Mesothelial cell of epicardium (in vitro differentiated cells): ENCODE measurements around the gene BFAR. TPM values are rescaled to one million over a fixed set of nuclear protein-coding genes. Genes with fewer than 3 reads are reported as not detected.
"Not testable (repeated sequence)": the region's sequence is repeated elsewhere in the genome, so short reads cannot be mapped to it uniquely, and the experiment has no call there.

Source experiments
- DNase-seq, 2 experiments: peaks; one replicate each; pipeline ENCODE4 v3.0.0; 2021; ENCODE audit warnings: low spot score in 2 of 2; ENCODE audit not compliant: unreplicated experiment in 2 of 2
- H3K27ac Mint-ChIP-seq: 2 replicates; pipeline ENCODE4 v1.8.0; 2021; ENCODE audit warnings: mixed read lengths
- H3K27me3 Mint-ChIP-seq: 2 replicates; pipeline ENCODE4 v1.8.0; 2021; ENCODE audit warnings: low read depth, mixed read lengths
- H3K36me3 Mint-ChIP-seq: 2 replicates; pipeline ENCODE4 v1.8.0; 2021; ENCODE audit warnings: mixed read lengths
- H3K4me1 Mint-ChIP-seq: 2 replicates; pipeline ENCODE4 v1.8.0; 2021; ENCODE audit warnings: mixed read lengths
- H3K4me3 Mint-ChIP-seq: 2 replicates; pipeline ENCODE4 v1.8.0; 2021; ENCODE audit warnings: mild to moderate bottlenecking, moderate library complexity, mixed read lengths
- H3K9me3 Mint-ChIP-seq: 2 replicates; pipeline ENCODE4 v1.8.0; 2021; ENCODE audit warnings: mixed read lengths
- CTCF ChIP-seq: fragments of 200-600 bp; sonication (generic); IDR thresholded peaks from one replicate; pipeline ENCODE4 v1.5.0; 2021; ENCODE audit warnings: antibody characterized with exemption; ENCODE audit not compliant: unreplicated experiment
- total RNA-seq: library from RNA; stranded (reverse); gene quantifications from 3 replicates; pipeline ENCODE4 v1.2.1, GENCODE V29; 2021

BFAR gene
- total RNA-seq, 1 donor from 2014 or later: 60.7 TPM

DNA sequence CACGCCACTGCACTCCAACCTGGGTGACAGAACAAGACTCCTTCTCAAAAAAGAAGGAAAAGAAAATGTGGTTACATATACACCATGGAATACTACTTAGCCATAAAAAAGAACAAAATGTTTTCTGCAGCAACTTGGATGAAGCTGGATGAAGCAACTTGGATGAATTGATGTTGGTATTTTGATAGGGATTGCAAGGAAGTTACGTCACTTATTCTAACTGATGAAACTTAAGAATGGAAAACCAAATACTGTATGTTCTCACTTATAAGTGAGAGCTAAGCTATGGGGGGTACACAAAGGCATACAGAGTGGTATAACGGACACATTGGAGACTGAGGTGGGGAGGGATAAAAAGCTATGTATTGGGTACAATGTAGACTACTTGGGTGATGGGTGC lies 43.9 kb downstream of the BFAR start:
- Mint-ChIP-seq H3K36me3 (no peaks in the 10 kb centered on the region), H3K9me3 (peaks cover 11% of the 10 kb centered on the region), H3K4me1 (no peaks in the 10 kb centered on the region)

DNA sequence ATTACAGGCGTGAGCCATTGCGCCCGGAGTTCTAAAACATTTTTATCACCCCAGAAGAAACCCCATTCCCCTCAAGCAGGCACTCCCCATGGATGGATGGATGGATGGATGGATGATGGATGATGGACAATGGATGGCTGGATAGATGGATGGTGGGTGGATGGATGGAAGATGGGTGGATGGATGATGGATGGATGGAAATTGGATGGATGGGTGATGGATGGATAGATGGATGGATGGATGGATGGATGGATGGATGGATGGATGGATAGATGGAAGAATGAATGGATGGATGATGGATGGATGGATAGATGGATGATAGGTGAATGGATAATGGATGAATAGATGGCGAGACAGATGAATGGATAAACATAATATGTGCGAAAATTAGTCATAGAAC lies 44.9 kb downstream of the BFAR start:
- no peak for TF ChIP-seq CTCF
- peaks cover 6% of the 10 kb centered on the region for H3K27me3 Mint-ChIP-seq
- no peaks in the 10 kb centered on the region for H3K36me3 Mint-ChIP-seq
- no peaks in the 10 kb centered on the region for H3K4me1 Mint-ChIP-seq
- H3K9me3 Mint-ChIP-seq: peaks cover 11% of the 10 kb centered on the region
- no peak overlapping the region for H3K27ac Mint-ChIP-seq
- DNase-seq: no peak
- H3K4me3 Mint-ChIP-seq: no peak overlapping the region

More for the DNA sequence above, 43.9 kb downstream of the BFAR start:
- Mint-ChIP-seq H3K27ac (no peak overlapping the region), H3K27me3 (peaks cover 6% of the 10 kb centered on the region), H3K4me3 (no peak overlapping the region)
- no peak for TF ChIP-seq CTCF
- no peak for DNase-seq

GRCh38 chr16:14678748-14679497 lies 46.2 kb downstream of the BFAR start:
- Mint-ChIP-seq H3K4me1 (no peaks in the 10 kb centered on the region), H3K4me3 (no peak overlapping the region)

GRCh38 chr16:14680396-14680795 lies 47.6 kb downstream of the BFAR start:
- not testable (repeated sequence) for H3K27ac Mint-ChIP-seq, H3K4me1 Mint-ChIP-seq, H3K36me3 Mint-ChIP-seq, H3K27me3 Mint-ChIP-seq, H3K4me3 Mint-ChIP-seq, DNase-seq, H3K9me3 Mint-ChIP-seq

More at GRCh38 chr16:14678748-14679497, 46.2 kb downstream of the BFAR start:
- Mint-ChIP-seq H3K27ac (no peak overlapping the region), H3K9me3 (peaks cover 14% of the 10 kb centered on the region), H3K27me3 (peaks cover 7% of the 10 kb centered on the region), H3K36me3 (no peaks in the 10 kb centered on the region)
- DNase-seq: no peak
- no peak for TF ChIP-seq CTCF

- Mint-ChIP-seq H3K9me3 (peaks cover 4% of the 10 kb centered on the region), H3K36me3 (no peaks in the 10 kb centered on the region), H3K27me3 (peaks cover 6% of the 10 kb centered on the region), H3K4me3 (no peak overlapping the region), H3K4me1 (no peaks in the 10 kb centered on the region), H3K27ac (no peak overlapping the region)
- TF ChIP-seq CTCF: no peak
- no peak for DNase-seq
These were observed 48.4 kb downstream of the BFAR start for GRCh38 chr16:14681115-14681514.

GRCh38 chr16:14682121-14682520 lies 49.4 kb downstream of the BFAR start:
- no peak for TF ChIP-seq CTCF
- Mint-ChIP-seq H3K27me3 (peaks cover 6% of the 10 kb centered on the region), H3K4me3 (no peak overlapping the region), H3K9me3 (peaks cover 4% of the 10 kb centered on the region), H3K27ac (no peak overlapping the region), H3K36me3 (no peaks in the 10 kb centered on the region), H3K4me1 (no peaks in the 10 kb centered on the region)
- no peak for DNase-seq

GRCh38 chr16:14685870-14686793 lies 53.4 kb downstream of the BFAR start:
- H3K4me1 Mint-ChIP-seq, H3K9me3 Mint-ChIP-seq, H3K36me3 Mint-ChIP-seq, DNase-seq, H3K27ac Mint-ChIP-seq, H3K27me3 Mint-ChIP-seq, H3K4me3 Mint-ChIP-seq: not testable (repeated sequence)

GRCh38 chr16:14694129-14694528 lies 61.4 kb downstream of the BFAR start, which contains the start of gene PLA2G10:
Gene PLA2G10, minus strand, starts transcription at chr16:14694308. Its CDS starts 79 bp downstream, at chr16:14694229.
- H3K4me1 Mint-ChIP-seq, DNase-seq, H3K4me3 Mint-ChIP-seq, H3K36me3 Mint-ChIP-seq, H3K27ac Mint-ChIP-seq, H3K27me3 Mint-ChIP-seq, H3K9me3 Mint-ChIP-seq: not testable (repeated sequence)
